ENCODE results near the gene TMTC1.
"Not testable (repeated sequence)": the region's sequence is repeated elsewhere in the genome, so short reads cannot be mapped to it uniquely, and the experiment has no call there.

The TMTC1 gene

DNA sequence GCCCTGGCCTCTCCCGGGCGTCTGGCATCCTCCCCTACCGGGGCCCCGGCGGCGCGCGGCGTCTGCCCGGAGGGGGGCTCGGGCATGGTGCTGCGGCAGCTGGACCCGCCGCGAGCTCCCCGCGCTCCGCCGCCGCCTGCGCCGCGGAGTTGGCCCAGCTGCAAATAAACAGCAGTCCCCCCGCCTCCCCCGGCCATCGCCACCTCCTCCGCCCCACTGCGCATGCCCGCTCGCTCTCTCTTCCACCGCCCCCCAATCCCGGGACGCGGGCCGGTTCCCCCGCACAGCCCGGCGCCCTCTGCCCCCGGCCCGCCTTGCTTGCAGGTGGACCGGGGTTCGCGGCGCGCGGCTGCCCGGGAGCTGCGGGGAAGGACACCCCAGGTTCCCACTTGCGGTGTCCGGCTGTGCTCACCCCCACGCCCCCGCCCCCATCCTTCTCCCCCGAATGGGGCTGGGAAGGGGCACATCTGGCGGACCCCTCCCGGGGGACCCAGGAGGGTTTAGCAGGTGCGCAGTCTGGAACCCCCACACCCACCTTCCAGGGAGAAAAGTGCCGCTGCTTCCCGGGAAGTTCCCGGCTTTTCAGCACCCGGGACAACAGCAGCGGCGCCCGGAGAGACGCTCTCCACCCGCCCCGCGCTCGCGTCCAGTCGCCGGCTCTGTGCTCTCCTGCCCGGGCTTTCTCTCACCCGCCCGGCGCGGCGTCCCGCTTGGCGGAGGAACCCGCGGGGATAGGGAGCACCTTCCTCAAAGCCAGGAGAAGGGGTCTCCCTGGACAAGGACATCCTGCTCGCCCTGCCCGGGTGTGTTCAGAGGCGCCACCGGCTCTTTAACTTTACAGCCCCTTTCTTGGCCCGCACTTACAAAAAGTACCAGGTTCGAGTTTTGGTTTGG, at the start of gene TMTC1:
TMTC1 (minus strand) TSS at position 170 of the 894 bp plus-strand sequence. CDS start 191 bp downstream, outside the sequence.
- DNase-seq = no peak

DNA sequence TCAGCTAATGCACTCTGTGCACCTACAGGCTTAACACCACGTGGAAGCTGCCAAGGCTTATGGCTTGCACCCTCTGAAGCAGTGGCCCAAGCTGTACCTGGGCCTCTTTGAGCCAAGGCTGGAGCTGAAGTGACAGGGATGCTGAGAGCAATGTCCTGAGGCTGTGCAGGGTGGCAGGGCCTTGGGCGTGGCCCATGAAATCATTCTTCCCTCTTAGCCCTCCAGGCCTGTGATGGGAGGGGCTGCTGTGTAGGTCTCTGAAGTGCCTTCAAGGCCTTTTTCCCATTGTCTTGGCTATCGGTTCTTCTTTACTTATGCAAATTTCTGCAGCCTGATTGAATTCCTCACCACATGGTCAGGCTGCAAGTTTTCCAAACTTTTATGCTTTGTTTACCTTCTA, 47.4 kb upstream of the TMTC1 start:
- no peak for DNase-seq

DNA sequence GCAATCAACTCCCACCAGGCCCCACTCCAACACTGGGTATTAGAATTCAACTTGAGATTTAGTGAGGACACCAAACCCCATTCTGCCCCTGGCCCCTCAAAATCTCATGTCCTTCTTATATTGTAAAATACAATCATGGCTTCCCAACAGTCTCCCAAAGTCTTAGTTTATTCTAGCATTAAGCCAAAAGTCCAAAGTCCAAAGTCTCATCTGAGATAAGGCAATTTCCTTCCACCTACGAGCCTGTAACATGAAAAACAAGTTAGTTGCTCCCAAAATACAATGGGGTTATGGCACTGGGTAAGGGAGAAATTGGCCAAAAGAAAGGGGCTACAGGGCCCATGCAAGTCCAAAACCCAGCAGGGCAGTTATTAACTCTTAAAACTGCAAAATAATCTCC, 46.6 kb upstream of the TMTC1 start:
- DNase-seq = no peak

DNA sequence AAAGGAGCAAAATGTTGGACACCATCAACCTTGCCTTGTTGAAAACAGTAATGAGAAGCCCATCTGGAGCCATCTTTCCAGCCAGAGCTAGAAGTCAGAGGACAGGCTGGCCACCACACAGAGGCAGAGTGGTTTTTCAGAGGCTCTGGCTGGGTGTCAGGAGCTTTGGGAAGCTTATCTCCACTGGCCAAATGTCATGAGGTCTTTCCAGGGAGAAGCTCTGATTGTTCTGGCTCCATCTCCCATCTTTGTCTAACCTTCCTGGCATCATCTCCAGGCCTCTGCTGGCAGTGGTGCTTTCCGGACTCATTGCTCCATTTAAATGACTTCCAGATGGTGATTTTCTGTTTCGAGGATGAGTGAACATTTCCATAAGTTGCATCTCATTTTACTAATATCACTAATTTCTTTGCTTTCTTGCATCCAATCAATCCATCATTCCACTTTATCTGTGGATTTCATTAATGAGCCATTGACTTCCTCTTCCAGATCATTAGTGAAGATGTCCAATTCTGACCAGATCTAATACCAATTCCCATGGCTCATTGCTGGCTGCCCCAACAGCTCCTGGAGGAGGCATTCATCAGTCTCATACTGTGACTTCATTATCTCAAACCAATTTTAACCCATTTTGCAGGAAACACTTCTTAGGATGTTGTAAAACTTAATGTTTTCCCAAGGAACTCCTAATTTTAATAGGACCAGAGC, 35.3 kb upstream of the TMTC1 start:
- DNase-seq = no peak

DNA sequence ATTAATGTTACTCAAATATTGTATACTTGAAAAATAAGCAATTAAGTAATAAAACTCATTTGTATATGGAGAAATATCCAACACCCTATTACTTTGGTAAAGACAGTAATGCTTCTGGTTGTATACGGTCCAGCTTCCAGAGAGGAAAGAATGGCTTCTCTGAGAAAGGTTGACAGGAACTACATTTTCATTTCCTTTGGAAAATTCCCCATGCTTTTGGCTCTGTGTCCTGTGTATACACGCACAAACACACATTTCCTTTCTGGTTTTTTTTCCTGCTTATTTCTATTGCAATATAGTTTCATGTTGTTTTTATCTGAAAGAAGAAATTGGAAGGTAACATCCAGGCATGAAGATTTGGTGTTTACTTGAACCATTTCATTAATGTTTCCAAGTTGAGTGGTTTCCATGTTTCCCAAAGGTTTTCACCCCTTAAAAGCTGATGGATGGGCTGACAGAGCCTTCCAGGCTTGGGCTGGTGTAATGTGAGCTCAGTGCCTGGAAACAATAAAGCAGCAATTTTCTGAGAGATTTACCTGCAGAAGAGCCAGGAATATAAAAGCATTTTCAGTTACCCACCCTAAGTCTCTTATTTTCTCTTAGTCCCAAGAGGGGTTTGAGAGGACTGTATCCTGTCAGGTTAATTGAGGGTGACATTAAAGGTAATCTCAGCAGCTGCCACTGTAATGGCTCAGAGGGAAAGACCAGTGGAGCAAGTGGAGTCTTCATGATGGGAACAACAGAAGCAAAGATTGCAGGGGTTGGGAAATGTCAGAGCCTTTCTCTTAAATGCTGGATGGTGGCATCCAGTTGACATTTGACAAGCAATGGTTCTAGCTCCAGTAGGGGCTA, 33.4 kb upstream of the TMTC1 start:
- DNase-seq = no peak

DNA sequence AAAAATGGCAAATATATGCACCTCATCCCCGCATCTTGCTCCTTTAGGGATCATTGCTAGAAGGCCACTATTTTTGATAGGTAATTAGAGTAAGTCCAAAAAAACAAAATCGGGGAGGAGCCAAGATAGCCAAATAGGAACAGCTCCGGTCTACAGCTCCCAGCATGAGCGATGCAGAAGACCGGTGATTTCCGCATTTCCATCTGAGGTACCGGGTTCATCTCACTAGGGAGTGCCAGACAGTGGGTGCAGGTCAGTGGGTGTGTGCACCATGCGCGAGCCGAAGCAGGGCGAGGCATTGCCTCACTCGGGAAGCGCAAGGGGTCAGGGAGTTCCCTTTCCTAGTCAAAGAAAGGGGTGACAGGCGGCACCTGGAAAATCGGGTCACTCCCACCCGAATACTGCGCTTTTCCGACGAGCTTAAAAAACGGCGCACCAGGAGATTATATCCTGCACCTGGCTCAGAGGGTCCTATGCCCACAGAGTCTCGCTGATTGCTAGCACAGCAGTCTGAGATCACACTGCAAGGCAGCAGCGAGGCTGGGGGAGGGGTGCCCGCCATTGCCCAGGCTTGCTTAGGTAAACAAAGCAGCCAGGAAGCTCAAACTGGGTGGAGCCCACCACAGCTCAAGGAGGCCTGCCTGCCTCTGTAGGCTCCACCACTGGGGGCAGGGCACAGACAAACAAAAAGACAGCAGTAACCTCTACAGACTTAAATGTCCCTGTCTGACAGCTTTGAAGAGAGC, 26.0 kb upstream of the TMTC1 start:
- not testable (repeated sequence) for DNase-seq

DNA sequence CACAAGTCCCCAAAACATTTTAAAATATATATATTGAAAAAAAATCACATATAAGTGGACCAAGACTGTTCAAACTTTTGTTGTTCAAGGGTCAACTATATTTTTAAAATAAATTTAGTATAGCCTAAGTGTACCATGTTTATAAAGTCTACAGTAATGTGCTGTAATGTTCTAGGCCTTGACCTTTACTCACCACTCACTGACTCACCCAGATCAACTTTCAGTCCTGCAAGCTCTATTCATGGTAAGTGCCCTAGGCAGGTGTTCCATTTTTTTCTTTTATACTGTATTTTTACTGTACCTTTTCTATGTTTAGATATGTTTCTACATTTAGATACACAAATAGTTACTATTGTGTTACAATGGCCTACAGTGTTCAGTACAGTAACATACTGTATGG, 23.4 kb upstream of the TMTC1 start:
- DNase-seq = no peak

DNA sequence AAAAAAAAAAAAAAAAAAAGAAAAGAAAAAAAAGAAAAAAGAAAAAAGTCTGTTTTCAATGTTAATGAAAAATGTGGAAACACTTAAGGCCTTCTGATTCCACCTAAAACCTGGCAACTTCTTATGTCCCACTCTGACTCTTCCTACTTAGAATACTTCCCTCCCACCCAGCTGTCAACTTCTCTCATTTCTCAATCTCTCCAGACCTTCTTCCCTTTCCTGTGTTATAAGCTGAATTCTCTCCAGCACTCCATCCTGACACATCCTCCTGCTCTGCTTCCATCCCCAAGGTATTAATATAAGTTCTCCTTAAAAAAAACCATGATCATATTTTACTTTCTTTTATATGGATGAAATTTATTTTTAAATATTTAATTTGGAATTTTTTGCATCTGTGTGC, 20.3 kb upstream of the TMTC1 start:
- no peak for DNase-seq

DNA sequence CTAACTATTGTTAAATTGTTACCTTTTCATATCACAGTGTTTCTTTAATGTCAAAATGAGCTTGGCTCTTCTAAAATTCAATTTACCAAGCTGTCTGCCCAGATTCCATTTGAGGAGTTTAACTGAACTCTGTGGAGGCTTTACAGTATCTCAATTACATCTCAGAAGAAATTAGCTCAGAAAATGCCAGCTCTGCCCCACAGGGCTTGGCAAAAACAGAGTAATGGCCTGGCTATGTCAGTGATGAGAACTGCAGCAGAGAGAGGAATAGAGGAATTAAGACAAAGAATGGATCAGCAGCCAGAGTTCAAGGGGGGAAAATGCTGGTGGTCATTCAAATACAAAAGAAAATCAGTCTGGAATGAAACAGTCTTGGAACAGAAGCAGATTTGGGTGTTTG, 15.8 kb upstream of the TMTC1 start:
- DNase-seq = no peak

DNA sequence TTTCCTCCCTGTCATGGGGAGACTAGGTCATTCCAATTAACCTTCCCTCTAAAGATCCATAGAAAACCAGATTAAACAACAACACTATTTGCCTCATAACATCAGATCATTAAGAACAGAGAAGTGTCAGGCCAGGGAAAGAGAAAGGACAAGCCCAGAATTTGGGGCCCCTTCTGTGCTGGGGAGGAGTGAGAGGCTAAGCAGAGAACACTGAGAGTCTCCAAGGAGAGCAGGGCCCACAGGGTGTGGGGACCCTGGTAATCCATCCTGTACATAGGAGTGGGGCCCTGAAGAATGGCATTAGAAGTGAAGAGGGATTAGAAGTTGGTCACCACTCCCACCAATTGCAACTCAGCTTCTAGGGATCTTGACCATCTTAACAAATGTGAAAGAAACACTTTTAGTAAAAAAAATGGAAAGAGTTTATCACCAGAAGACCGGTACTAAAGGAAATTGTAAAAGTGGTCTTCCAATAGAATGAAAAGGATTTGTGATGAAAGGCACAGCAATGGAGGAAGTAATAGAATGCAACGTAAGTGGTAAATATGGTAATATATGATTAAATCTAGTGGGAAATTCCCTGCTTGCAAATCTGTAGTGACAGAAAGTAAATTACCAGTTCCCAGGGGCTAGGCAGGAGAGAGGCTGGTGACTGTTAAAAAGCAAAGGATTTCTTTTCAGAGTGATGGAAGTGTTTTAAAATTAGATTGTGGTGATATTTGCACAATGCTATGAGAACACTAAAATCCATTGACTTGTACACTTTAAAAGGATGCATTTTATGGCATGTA, 14.0 kb upstream of the TMTC1 start:
- DNase-seq = no peak

DNA sequence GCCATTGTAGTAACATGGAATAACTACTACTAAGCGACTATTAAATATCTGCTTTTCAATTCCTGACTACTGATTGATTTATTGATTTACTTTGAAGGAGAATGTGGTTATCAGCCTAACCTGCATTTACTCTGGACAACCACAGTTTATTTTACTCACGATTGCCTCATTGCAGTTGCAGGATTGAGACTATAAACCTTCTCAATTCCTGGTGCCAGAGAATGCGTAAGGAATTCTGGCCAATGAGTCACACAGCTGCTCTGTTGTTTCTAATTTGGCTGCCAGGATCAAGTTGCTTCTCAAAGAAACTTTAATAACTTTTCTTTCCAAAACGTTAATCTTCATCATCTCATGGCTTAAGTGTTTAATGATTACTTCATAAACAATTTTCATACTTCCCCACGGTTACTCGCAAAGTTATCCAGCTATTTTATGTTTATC, 13.1 kb upstream of the TMTC1 start:
- no peak for DNase-seq

DNA sequence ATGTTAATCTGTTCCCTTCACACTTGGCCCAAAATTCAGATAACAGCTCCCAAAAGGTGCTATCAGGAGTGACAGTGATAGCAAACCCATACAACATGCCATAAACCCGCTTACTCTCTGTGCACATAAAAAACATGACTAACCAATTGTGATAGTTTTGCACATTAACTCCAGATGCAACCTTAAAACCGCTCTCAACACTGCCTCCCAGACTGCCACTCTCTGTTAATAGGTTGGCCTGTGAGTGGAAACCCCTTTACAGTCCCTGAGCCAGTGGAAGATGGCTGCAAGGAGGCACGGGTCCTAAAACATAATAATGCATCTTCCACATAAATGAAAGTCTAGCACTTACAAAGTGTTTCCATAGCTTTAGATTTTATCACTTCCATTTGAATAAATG, 12.0 kb upstream of the TMTC1 start:
- DNase-seq = no peak

DNA sequence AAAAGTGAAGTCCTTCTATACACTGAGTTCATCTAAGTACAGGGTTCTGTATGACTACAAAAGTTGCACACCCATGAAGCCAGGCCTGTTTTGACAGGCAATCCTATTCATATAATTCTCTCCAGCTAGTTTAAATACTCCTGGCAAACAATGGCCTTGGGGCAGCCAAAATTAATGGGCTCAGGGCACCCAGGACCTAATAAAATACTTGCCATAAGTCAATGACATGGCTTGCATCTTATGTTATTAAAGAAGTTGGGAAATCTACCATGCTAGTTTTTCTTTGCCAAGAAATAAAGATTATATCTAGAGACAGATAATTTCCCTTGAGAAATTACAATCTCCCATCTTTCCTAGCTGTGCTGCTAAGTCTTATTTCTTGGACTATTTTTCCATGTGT, 11.1 kb upstream of the TMTC1 start:
- DNase-seq = no peak

DNA sequence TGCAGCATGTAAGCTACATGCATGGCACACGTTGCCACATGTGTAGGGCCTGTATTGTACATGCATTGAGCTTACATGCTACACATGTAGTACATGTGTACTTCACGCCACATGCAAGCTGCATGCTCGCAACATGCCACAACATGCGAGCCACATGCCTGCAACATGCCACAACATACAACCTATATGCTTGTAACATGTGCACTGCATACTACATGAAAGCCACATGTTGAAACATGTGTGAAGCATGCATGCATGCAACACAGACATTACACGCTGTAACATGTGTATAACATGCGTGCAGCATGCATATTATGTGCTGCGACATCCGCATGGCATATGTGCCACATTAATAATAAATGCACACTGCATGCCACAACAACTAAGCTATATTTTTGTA, 9.1 kb upstream of the TMTC1 start:
- no peak for DNase-seq

DNA sequence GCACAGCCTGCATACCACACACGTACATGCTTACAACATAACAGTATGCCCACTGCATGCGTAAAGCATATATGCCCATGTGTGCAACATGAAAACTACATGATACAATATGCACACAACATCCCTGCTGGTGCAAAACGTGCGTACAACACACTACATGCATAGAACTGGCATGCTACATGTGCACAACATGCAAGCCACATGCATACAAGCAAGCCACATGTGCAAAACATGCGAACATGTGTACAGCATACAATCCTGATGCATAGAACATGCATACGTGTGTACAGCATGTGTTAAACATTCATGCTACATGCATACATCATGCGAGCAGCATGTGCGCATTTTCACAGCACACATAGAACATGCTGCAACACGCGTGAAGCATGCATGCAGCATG, 8.4 kb upstream of the TMTC1 start:
- no peak for DNase-seq

DNA sequence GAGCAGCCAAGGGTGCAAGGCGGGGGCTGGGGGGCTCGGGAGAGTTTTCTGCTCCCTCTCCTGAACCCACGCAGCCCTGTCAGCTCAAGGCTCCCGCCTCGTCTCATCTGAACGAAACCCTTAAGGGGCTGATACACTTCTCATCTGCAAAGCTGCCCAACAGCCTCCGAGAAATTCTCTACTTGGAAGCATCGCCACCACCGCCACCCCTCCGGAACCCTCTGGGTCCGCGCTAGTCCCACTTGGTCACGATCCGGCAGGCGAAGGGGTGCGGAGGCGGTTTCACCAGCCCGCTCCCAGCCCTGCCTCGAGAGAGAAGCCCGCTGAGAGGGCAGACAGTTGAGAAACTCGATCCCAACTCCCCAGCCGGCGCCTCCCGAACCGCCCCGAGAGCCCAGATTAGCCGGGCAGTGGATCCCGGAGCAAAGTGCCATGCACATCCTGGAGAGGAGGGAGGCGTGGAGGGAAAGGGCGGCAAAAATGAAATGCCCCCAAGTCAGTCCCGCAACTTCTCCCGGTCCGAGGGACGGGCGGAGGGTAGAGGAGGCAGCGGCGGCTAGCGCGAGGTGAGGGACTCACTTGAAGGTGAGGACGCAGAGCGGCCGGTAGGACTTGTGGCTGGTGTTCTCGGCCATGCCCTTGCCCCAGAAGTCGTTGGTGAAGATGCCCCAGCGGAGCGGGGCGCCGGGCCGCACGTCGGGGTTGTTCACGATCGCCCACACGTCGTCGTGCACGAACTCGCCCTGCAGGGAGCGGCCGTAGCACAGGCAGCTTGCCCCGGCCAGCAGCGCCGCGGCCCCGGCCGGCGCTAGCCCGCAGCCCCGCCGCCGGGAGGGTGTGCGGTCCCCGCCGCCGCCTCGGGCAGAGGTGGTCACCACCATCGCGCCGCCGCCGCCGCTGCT, 620 bp downstream of the TMTC1 start:
- DNase-seq = no peak

DNA sequence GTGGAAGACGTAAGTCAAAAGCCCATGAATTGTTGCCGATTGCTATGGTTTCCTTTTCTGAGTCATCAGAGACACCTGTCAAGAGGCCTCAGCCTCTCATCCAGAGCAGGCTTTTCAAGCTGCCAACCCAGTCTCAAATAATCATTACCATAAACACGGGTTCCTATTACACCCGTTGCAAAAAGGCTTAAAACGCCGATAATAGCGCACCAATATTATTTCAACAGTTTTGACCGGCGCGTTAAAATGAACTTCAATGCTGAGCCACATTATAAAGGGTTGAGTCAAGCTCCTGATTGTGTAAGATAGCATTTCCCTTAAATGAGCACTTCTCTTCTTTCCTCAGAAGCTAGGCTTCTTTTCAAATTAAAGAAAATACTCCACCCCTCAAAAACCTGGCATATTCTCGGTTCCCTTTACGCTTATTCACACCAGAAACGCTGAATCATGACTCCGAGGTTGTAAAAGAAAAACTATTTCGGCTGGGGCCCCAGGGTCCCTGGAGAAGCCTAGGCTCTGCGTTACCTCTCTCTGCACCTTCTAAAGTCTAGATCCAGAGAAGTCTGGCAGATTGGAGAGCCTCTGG, 1.4 kb downstream of the TMTC1 start:
- DNase-seq = peak in 1 of 2 experiments; percentile 6

DNA sequence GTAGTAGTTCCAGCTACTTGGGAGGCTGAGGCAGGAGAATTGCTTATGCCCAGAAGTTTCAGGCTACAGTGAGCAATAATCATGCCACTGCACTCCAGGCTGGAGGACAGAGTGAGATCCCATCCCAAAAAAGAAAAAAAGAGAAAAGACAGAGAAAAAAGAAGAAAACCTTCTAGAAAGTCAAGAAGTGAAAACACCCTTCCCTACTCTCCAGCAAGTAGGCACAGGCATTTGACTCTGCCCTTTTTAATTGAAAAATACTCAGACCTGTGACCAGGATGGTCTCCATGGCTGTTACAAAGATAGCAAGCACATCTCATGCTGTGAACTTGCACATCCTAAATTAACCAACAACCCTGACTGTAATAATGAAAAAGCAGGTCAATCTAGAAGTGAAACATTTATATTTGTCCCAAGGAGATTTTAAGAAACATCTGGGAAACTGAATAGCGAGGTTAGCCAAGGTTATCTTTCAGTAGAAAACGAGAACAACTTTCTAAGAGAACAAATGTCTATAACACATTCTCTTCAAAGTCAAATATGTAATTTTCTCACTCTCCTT, 2.0 kb downstream of the TMTC1 start:
- DNase-seq = no peak

DNA sequence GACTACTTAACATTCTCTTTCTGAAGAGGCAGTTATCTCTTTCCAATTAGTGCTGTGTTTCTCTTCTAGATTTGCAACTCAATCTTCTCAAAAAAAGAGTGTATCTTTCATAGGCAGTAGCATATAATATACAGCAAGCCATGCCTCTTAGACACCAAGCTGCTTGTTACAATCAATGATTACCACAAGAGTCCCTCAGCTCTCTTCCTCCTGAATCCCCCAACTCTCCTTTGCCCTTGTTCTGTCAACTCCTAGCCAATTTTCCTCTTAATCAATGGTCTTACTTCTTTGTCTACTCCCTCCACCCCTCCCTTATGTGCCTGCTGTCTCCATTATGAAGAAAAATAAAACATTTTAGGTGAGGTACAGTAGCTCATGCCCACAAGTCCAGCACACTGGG, 2.6 kb downstream of the TMTC1 start:
- no peak for DNase-seq

DNA sequence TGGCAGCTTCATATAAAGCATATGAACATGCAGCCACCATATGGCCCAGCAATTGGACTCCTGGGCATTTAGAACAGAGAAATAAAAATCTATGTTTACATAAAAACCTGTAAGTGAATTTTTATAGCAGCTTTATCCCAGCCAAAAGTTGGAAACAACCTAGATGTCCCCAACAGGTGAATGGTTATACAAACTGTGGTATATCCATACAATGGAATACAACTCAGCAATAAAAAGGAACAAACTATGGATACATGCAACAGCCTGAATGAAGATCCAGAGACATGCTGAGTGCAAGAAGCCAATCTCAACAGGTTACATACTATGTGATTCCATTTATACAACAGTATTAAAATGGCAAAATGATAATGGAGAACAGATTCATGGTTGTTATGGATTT, 3.7 kb downstream of the TMTC1 start:
- DNase-seq = no peak

Measured in NCI-H187 (cell line).